ENCODE measurements around the gene NCOA6.
A peak's percentile ranks its signal among the peaks of the same experiment; 100 is the strongest.
"Not testable (repeated sequence)": the region's sequence is repeated elsewhere in the genome, so short reads cannot be mapped to it uniquely, and the experiment has no call there.

NCOA6 gene

GRCh38 chr20:34717230-34718095 is 108.0 kb downstream of the NCOA6 start:
- DNase-seq: no peak

DNA sequence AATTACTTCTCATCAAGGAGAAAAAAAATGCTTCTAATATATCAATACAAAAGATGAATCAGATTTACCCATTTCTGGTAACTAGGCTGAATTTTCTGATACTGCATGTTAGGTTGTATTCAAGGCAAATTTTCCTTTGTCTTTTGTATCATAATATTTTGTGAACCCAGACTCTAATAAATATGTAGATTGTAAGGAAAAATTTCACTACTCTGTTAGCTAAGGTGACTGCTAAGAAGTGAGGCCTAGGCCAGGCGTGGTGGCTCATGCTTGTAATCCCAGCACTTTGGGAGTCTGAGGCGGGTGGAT is 108.6 kb downstream of the NCOA6 start:
- no peak for DNase-seq

GRCh38 chr20:34715384-34715783 is 110.1 kb downstream of the NCOA6 start:
- no peak for DNase-seq

DNA sequence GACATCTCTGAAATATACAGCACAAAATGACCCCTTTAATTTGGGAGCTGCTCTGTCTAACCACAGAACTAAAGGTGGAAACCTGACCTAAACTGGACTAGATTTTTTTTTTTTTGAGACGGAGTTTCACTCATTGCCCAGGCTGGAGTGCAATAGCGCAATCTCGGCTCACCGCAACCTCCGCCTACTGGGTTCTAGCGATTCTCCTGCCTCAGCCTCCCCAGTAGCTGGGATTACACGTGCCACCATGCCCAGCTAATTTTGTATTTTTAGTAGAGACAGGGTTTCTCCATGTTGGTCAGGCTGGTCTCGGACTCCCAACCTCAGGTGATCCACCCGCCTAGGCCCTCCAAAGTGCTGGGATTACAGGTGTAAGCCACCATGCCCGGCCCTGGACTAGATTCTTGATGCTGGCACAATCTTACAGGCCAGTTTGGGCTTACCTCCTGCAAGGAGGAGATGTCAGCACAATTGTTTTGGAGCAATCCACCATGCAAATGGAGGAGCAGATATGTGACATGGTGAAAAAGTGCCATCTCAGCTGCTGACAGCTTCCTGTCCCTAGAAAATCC is 111.4 kb downstream of the NCOA6 start:
- DNase-seq: not testable (repeated sequence)

GRCh38 chr20:34713194-34713943 is 112.1 kb downstream of the NCOA6 start:
- no peak for DNase-seq

GRCh38 chr20:34712525-34713192 is 112.8 kb downstream of the NCOA6 start:
- no peak for DNase-seq

DNA sequence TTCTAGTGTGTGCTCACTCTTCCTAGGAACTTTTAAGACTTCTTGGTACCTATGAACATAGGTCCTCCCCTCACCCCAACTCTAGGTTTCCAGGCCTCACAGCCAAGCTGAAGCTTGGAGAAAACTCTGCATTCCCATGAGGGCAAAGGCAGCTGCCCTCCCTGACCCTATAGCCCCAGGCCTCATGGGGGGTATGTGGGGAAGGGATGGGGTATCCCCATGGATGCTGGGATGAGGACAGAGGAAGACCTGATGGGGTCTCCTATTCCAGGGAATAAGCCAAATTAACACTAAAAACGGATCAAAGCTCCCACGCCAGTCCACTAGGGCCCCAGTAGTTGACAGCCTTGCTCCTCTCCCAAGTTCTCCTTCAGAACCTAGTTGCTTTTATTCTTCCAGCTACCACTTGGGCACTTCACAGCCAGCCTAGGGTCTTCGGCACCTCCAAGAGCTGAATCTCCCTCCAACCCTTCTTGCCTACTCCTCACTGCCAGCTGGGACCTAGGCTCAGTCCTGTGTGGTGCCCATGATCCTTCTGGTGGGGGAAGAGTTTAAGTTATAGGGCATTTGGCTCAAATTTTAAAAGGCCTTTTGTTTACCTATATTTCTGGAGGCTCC is 113.5 kb downstream of the NCOA6 start:
- no peak for DNase-seq

GRCh38 chr20:34710861-34711574 is 114.4 kb downstream of the NCOA6 start:
- DNase-seq: no peak

DNA sequence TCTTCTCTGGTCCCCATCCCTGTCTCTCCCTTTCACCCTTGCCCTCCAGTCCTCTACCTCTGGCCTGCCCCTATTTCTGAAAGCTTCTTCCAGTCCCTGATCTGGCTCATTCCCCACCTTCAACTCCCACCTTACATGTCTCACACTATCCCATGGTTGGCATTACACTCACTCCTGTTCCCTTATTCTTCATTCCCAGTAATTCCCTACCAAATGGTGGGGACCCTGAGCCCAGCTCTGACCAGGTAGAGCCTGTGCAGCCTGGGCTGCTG is 114.9 kb downstream of the NCOA6 start:
- no peak for DNase-seq

- DNase-seq: peak; percentile 56
Measured at GRCh38 chr20:34709831-34710567, 115.5 kb downstream of the NCOA6 start.

DNA sequence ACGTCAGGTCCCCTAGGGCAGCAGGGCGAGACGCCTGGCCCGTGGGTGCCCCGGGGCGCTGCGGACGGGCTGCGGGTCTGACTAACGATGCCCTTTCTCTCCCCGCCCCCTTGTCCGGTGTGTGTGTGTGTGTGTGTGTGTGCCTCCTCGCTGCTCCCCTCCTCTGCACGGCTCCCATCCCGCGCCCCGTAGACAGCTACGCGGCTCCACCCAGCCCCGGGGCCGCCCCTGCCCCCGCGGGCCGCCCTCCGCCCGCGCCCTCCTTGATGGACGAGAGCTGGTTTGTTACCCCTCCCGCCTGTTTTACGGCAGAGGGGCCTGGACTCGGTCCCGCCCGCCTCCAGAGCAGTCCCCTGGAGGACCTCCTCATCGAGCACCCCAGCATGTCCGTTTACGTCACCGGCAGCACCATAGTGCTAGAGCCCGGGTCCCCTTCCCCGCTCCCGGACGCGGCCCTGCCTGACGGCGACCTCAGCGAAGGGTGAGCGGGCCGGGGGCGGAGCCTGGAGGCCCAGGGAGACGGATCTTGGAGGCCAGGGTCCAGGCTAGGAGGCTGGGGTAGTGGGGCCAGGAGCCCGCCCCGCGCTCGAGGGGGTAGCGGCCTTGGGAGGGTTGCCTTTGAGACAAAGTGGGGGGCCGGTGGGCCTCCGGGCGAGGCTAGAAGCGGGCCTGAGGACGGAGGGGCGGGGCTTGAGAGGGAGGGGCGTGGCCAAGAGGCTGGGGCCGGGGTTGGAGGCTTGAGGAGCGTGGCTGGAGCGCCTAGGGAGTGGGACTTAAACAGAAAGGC is 116.2 kb downstream of the NCOA6 start:
- DNase-seq: peak; percentile 84

GRCh38 chr20:34708621-34709043 is 116.8 kb downstream of the NCOA6 start:
- DNase-seq: peak; percentile 7

DNA sequence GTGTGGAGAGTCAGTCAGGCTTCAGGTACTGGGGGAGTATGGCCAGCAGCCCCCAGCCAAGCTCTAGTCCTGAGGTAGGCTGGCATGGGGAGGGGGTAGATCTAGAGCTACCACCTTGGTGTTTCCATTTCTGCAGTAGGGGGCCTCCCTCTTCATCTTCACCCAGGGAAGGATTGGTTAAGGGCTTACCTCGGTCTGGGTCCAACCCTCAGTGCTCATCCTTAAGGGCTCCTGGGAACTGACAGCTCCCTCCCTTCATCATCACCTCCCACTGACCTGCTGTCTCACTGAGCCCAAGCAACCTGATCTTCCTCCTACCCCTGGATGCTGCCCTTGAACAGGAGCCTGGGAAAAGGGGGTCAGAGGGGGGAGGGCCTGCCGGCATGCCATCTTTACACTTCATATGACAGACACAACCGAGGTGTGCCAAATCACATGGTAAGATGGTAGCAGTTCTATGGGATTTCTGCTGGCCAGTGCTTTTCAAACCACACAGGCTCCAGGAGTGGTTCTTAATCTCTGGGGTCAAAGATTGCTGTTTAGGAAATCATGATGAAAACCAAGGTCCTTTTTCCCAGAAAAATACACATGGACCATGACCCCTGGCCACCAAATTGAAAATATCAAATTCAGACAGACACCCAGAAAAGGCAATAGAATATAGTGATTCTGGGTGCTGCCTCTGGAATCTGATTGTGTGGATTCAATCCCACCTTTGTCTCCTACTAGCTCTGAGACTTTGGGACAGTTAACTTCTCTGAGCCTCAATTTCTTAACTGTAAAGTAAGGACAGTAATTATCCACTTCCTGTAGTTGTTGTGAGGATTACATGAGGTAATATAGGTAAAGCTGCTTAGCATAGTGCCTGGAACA is 118.3 kb downstream of the NCOA6 start:
- no peak for DNase-seq

DNA sequence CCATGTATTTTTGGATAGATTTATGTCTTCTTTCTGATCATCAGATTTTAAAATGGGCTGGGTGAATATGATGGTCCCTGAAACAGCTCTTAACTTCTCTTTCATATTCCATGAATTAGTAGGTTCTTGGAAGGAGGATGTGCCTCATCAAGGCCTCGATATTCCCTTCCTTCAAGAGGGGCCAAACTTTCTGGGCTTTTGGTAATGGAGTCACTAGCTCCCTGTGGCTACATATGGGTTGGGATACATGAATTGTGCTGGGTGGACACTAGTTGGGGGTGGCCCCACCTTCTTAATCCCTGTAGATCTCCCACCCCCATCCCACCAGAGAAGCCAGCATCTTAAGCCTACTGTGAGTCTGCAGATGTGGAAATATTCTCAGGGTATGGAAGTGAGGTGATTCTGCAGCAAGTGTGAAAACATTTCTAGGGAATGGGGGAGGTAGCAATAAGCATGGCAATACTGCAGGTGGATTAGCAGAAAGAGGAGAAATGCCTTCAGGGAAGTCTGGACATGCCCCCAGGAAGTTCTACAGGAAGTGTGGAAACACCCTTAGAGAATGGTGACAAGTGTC is 119.1 kb downstream of the NCOA6 start:
- DNase-seq: no peak

GRCh38 chr20:34705397-34706301 is 119.8 kb downstream of the NCOA6 start:
- peak; percentile 44 for DNase-seq

DNA sequence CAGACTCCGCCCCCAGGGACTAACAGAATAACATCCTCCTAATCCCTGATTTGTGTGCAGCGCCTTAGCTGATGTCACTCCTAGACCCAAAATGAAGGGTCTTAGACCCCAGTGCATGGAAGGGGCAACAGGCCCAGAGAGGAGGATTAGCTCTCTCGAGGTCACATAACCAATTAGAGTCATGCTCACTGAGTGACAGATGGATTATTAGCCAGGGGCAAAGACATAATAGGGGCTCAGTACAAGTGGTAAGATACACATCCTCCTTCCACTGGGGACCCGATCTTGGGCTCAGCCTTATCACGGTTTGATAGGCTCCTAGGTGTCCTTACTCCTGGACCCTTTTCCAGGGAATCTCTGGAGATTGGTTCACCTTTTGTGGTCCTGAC is 120.4 kb downstream of the NCOA6 start:
- no peak for DNase-seq

DNA sequence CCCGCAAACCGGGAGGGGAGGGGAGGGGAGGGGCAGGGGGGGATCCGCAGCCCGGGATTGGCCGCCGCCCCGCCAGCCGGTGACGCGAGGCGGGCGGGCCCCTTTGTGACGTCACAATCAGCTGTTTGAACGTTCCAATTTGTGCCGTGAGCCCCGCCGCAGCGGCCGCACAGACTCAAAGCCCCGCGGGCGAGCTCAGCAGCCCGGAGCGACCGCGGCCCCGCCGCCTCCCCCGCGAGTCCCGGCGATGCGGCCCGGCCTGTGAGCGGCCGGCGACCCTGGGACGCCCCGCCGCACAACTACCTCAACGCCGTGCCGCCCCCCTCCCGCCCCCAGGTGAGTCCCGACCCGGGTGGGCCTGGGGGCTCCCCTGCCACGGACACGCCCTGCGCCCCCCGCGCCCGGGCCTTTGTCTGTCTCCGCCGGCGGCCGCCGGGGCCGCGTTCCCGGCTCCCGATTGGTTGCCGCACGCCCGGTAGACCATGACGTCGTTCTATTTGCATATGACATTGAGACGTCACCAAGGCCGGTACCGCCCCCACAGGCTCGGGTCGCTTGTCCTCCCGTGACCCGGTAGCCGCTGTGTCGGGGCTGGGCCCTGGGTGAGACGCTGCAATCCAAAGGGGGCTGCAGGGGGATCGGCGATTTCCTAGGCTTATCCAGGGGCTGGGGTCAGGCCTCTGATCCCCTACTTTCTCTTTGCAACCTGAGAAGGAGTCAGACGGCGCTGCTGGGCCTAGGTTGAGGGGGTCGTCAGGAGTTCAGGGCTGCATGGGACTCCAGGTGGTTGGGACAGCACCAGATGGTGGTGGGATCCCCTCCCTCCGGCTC is 121.1 kb downstream of the NCOA6 start, which contains the start of gene TP53INP2:
TP53INP2 (plus strand) TSS at position 168 of the 831 bp plus-strand sequence. CDS start 4,396 bp downstream, outside the sequence.
- peak; percentile 89 for DNase-seq

Data from DMS153 (cell line).